Ishikawa (cell line): ENCODE results near the gene LPP.

ENCODE experiments used
- CEBPB ChIP-seq: IDR thresholded peaks from 2 replicates; pipeline ENCODE4 v1.6.1; 2012
- CREB1 ChIP-seq: IDR thresholded peaks from 2 replicates; pipeline ENCODE4 v1.6.1; 2012; ENCODE audit warnings: low read depth
- EGR1 ChIP-seq: IDR thresholded peaks from 2 replicates; pipeline ENCODE4 v1.6.1; 2012
- EP300 ChIP-seq: IDR thresholded peaks from 2 replicates; pipeline ENCODE4 v1.6.1; 2012; ENCODE audit warnings: borderline replicate concordance
- FOXM1 ChIP-seq: IDR thresholded peaks from 2 replicates; pipeline ENCODE4 v1.6.1; 2012; ENCODE audit warnings: low read depth, borderline replicate concordance
- MAX ChIP-seq: IDR thresholded peaks from 2 replicates; pipeline ENCODE4 v1.6.1; 2012
- NFIC ChIP-seq: IDR thresholded peaks from 2 replicates; pipeline ENCODE4 v1.6.1; 2012
- RAD21 ChIP-seq: IDR thresholded peaks from 2 replicates; pipeline ENCODE4 v1.6.1; 2012; ENCODE audit warnings: low read depth
- REST ChIP-seq: IDR thresholded peaks from 2 replicates; pipeline ENCODE4 v1.6.1; 2012; ENCODE audit warnings: low read depth, mild to moderate bottlenecking
- TAF1 ChIP-seq: IDR thresholded peaks from 2 replicates; pipeline ENCODE4 v1.6.1; 2012; ENCODE audit warnings: low read depth, mild to moderate bottlenecking
- TCF12 ChIP-seq: IDR thresholded peaks from 2 replicates; pipeline ENCODE4 v1.6.1; 2012; ENCODE audit warnings: low read depth
- TEAD4 ChIP-seq: IDR thresholded peaks from 2 replicates; pipeline ENCODE4 v1.6.1; 2012
- USF1 ChIP-seq: IDR thresholded peaks from 2 replicates; pipeline ENCODE4 v1.6.1; 2012
- YY1 ChIP-seq: IDR thresholded peaks from 2 replicates; pipeline ENCODE4 v1.6.1; 2012; ENCODE audit warnings: low read depth
- ZBTB7A ChIP-seq: IDR thresholded peaks from 2 replicates; pipeline ENCODE4 v1.6.1; 2012; ENCODE audit warnings: low read depth

Gene LPP

GRCh38 chr3:188817103-188817934 lies 663.4 kb downstream of the LPP start:
- no peak for TF ChIP-seq ZBTB7A
- TF ChIP-seq TEAD4 = 0 out of 2 replicates have a peak, but pooled peaks have one; percentile 18
- no peak for TF ChIP-seq YY1
- no peak for TF ChIP-seq REST
- TF ChIP-seq MAX = no peak

GRCh38 chr3:188817935-188818269 lies 663.9 kb downstream of the LPP start:
- no peak for TF ChIP-seq TCF12
- no peak for TF ChIP-seq YY1
- TF ChIP-seq CEBPB = peak; percentile 39; the same call in 1 of the 2 replicates

- no peak for TF ChIP-seq TAF1
- TF ChIP-seq TCF12 = no peak
- no peak for TF ChIP-seq TEAD4
These were observed 664.3 kb downstream of the LPP start for GRCh38 chr3:188818282-188818681.

- TF ChIP-seq TCF12 = no peak
- no peak for TF ChIP-seq CEBPB
- no peak for TF ChIP-seq CREB1
- TF ChIP-seq REST = no peak
- no peak for TF ChIP-seq MAX
- no peak for TF ChIP-seq USF1
- TF ChIP-seq TEAD4 = no peak
- TF ChIP-seq FOXM1 = no peak
These were observed 666.0 kb downstream of the LPP start for GRCh38 chr3:188819939-188820338.

- TF ChIP-seq CEBPB = no peak
- no peak for TF ChIP-seq RAD21
These were observed 668.0 kb downstream of the LPP start for GRCh38 chr3:188822004-188822403.

- TF ChIP-seq CEBPB (no peak), YY1 (no peak), FOXM1 (no peak)
These were observed 668.5 kb downstream of the LPP start for GRCh38 chr3:188822411-188822810.

GRCh38 chr3:188824566-188824965 lies 670.6 kb downstream of the LPP start:
- TF ChIP-seq USF1 = no peak

- no peak for TF ChIP-seq EP300
These were observed 671.9 kb downstream of the LPP start for GRCh38 chr3:188825901-188826300.

- TF ChIP-seq YY1 (no peak), CREB1 (no peak), RAD21 (no peak), TAF1 (no peak), ZBTB7A (no peak), EP300 (no peak), TCF12 (no peak), FOXM1 (no peak), EGR1 (no peak), TEAD4 (no peak), CEBPB (no peak), NFIC (no peak), MAX (no peak), USF1 (no peak), REST (no peak)
These were observed 672.6 kb downstream of the LPP start for GRCh38 chr3:188826574-188826973.
